HCT116 (cell line): Measurements from ENCODE around the gene RHBDF2.

Experiments
- CEBPB ChIP-seq: IDR thresholded peaks from 2 replicates; pipeline ENCODE4 v1.6.1; 2012; ENCODE audit warnings: low read depth
- POLR2AphosphoS5 ChIP-seq: IDR thresholded peaks from 2 replicates; pipeline ENCODE4 v1.6.1; 2011; ENCODE audit warnings: mild to moderate bottlenecking, low read depth, low read length, moderate library complexity
- TF ChIP-seq, protein P1 (sequence below), 3 experiments: fragments of 200-600 bp in 1 of 3; sonication (generic) in 1 of 3; IDR thresholded peaks in 2 of 3; conservative IDR thresholded peaks in 1 of 3; 2 replicates each; pipeline ENCODE4 v1.5.1; 2012 to 2017; ENCODE audit warnings: low read depth in 2 of 3, low read length in 2 of 3, antibody characterized with exemption in 1 of 3, borderline replicate concordance in 1 of 3, control low read depth in 1 of 3, mild to moderate bottlenecking in 1 of 3, mixed read lengths in 1 of 3, mixed run types in 1 of 3, moderate library complexity in 1 of 3; ENCODE audit not compliant: insufficient read depth in 1 of 3

- TF ChIP-seq POLR2AphosphoS5 (no peak), CEBPB (no peak)
- TF ChIP-seq, protein P1, sequence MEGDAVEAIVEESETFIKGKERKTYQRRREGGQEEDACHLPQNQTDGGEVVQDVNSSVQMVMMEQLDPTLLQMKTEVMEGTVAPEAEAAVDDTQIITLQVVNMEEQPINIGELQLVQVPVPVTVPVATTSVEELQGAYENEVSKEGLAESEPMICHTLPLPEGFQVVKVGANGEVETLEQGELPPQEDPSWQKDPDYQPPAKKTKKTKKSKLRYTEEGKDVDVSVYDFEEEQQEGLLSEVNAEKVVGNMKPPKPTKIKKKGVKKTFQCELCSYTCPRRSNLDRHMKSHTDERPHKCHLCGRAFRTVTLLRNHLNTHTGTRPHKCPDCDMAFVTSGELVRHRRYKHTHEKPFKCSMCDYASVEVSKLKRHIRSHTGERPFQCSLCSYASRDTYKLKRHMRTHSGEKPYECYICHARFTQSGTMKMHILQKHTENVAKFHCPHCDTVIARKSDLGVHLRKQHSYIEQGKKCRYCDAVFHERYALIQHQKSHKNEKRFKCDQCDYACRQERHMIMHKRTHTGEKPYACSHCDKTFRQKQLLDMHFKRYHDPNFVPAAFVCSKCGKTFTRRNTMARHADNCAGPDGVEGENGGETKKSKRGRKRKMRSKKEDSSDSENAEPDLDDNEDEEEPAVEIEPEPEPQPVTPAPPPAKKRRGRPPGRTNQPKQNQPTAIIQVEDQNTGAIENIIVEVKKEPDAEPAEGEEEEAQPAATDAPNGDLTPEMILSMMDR (IDR thresholded peaks at IDR 0.05 in 2 of 3, conservative IDR thresholded peaks at IDR 0.05 in 1 of 3; ENCODE audit: borderline replicate concordance in 1 of 3, insufficient read depth in 1 of 3, low read depth in 2 of 3, low read length in 2 of 3), result no peak
Measured at GRCh38 chr17:76467366-76467765, 33.9 kb downstream of the RHBDF2 start, which contains the start of gene AANAT.
